MV-4-11 (cell line): ENCODE data around the gene GYPE.
"Not testable (repeated sequence)": the region's sequence is repeated elsewhere in the genome, so short reads cannot be mapped to it uniquely, and the experiment has no call there.

Experiments
- DNase-seq: peaks from one replicate; lab custom pipeline; 2025; lab: John Stamatoyannopoulos, UW

Gene GYPE

GRCh38 chr4:143869925-143870324 is 35.4 kb downstream of the GYPE start:
- DNase-seq = not testable (repeated sequence)

GRCh38 chr4:143862716-143863115 is 42.6 kb downstream of the GYPE start:
- not testable (repeated sequence) for DNase-seq

- DNase-seq = no peak
Measured at GRCh38 chr4:143858456-143858855, 46.9 kb downstream of the GYPE start.

- DNase-seq = not testable (repeated sequence)
Measured at GRCh38 chr4:143857391-143858336, 47.7 kb downstream of the GYPE start.

GRCh38 chr4:143856017-143856557 is 49.3 kb downstream of the GYPE start:
- not testable (repeated sequence) for DNase-seq

- not testable (repeated sequence) for DNase-seq
Measured at GRCh38 chr4:143854645-143855044, 50.7 kb downstream of the GYPE start.

GRCh38 chr4:143849296-143849695 is 56.1 kb downstream of the GYPE start:
- not testable (repeated sequence) for DNase-seq

- not testable (repeated sequence) for DNase-seq
Measured at GRCh38 chr4:143843506-143843832, 61.9 kb downstream of the GYPE start.

GRCh38 chr4:143842624-143843505 is 62.5 kb downstream of the GYPE start:
- DNase-seq = not testable (repeated sequence)

- not testable (repeated sequence) for DNase-seq
Measured at GRCh38 chr4:143839413-143839812, 65.9 kb downstream of the GYPE start.

- not testable (repeated sequence) for DNase-seq
Measured at GRCh38 chr4:143834196-143834595, 71.2 kb downstream of the GYPE start.

GRCh38 chr4:143833676-143834075 is 71.7 kb downstream of the GYPE start:
- DNase-seq = not testable (repeated sequence)

GRCh38 chr4:143830576-143830975 is 74.8 kb downstream of the GYPE start:
- not testable (repeated sequence) for DNase-seq

- not testable (repeated sequence) for DNase-seq
Measured at GRCh38 chr4:143829239-143829620, 76.1 kb downstream of the GYPE start.
